ENCODE results near the gene CFAP46.
"Not testable (repeated sequence)": the region's sequence is repeated elsewhere in the genome, so short reads cannot be mapped to it uniquely, and the experiment has no call there.

Gene CFAP46

GRCh38 chr10:132843276-132843675 is 99.1 kb downstream of the CFAP46 start:
- not testable (repeated sequence) for DNase-seq (ENCODE audit: low read depth)

GRCh38 chr10:132842397-132842796 is 100.0 kb downstream of the CFAP46 start:
- no peak for DNase-seq (ENCODE audit: low read depth)

GRCh38 chr10:132841615-132841975 is 100.8 kb downstream of the CFAP46 start:
- no peak for DNase-seq (ENCODE audit: low read depth)

GRCh38 chr10:132840698-132841614 is 101.4 kb downstream of the CFAP46 start:
- DNase-seq (ENCODE audit: low read depth): no peak

GRCh38 chr10:132839061-132839460 is 103.3 kb downstream of the CFAP46 start:
- no peak for DNase-seq (ENCODE audit: low read depth)

GRCh38 chr10:132838346-132838970 is 103.9 kb downstream of the CFAP46 start:
- DNase-seq (ENCODE audit: low read depth): no peak

GRCh38 chr10:132837905-132838304 is 104.5 kb downstream of the CFAP46 start:
- DNase-seq (ENCODE audit: low read depth): no peak

- peak; percentile 24 for DNase-seq (ENCODE audit: low read depth)
These were observed 105.4 kb downstream of the CFAP46 start for GRCh38 chr10:132836832-132837540.

- DNase-seq (ENCODE audit: low read depth): no peak
These were observed 106.0 kb downstream of the CFAP46 start for GRCh38 chr10:132836248-132836831.

- DNase-seq (ENCODE audit: low read depth): no peak
These were observed 106.5 kb downstream of the CFAP46 start for GRCh38 chr10:132835848-132836233.

- DNase-seq (ENCODE audit: low read depth): no peak
These were observed 107.2 kb downstream of the CFAP46 start for GRCh38 chr10:132834891-132835847.

- no peak for DNase-seq (ENCODE audit: low read depth)
These were observed 108.0 kb downstream of the CFAP46 start for GRCh38 chr10:132834311-132834761.

GRCh38 chr10:132833421-132834111 is 108.8 kb downstream of the CFAP46 start:
- no peak for DNase-seq (ENCODE audit: low read depth)

GRCh38 chr10:132832186-132832969 is 110.0 kb downstream of the CFAP46 start:
- DNase-seq (ENCODE audit: low read depth): no peak

- DNase-seq (ENCODE audit: low read depth): no peak
These were observed 113.0 kb downstream of the CFAP46 start for GRCh38 chr10:132829403-132829802.

- no peak for DNase-seq (ENCODE audit: low read depth)
These were observed 113.7 kb downstream of the CFAP46 start for GRCh38 chr10:132828681-132829080.

- no peak for DNase-seq (ENCODE audit: low read depth)
These were observed 114.4 kb downstream of the CFAP46 start for GRCh38 chr10:132827861-132828539.

GRCh38 chr10:132827423-132827789 is 115.0 kb downstream of the CFAP46 start:
- DNase-seq (ENCODE audit: low read depth): no peak
